BE2C (cell line): Measurements from ENCODE around the gene OVCA2.

Source experiments
- DNase-seq: peaks from one replicate; pipeline ENCODE4 v3.0.0-alpha.2; 2020
- H3K27me3 ChIP-seq: fragments of 250-450 bp; sonication (Bioruptor Pico); 2 replicates; pipeline ENCODE4 v1.5.1; 2020; ENCODE audit warnings: mild to moderate bottlenecking
- H3K36me3 ChIP-seq: fragments of 250-450 bp; sonication (Bioruptor Pico); 2 replicates; pipeline ENCODE4 v1.5.1; 2020; ENCODE audit warnings: mild to moderate bottlenecking
- H3K4me1 ChIP-seq: fragments of 250-450 bp; sonication (Bioruptor Pico); 2 replicates; pipeline ENCODE4 v1.5.1; 2020
- H3K4me3 ChIP-seq: 2 replicates; pipeline ENCODE4 v1.5.1; 2011; ENCODE audit warnings: low read depth, low read length
- H3K9me3 ChIP-seq: fragments of 250-450 bp; sonication (Bioruptor Pico); 2 replicates; pipeline ENCODE4 v1.5.1; 2020
- TF ChIP-seq, protein P1 (sequence below): IDR thresholded peaks from 2 replicates; pipeline ENCODE4 v1.5.1; 2012; ENCODE audit warnings: mild to moderate bottlenecking, low read depth, low read length

Gene OVCA2

DNA sequence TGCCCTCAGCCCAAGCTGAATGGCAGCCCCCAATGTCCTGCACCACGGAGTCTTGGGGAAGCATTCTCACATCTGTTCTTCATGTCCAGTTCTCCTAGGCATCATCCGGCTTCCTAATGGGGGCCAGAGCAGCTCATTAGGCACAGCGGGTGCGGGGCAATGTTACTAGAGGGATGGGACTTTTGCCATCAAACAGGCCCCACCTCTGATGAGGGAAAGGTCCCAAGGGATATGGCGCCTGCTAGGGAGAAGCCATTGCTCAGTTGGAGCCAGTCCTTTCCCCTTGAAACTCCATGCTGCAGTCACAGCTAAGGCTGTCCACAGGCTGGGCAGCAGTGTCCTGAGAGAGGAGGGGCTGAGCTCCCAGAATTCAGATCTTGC lies 13.6 kb upstream of the OVCA2 start:
- Histone ChIP-seq H3K9me3 (no peaks in the 10 kb centered on the region), H3K36me3 (no peaks in the 10 kb centered on the region), H3K4me3 (no peak overlapping the region), H3K4me1 (peaks cover 6% of the 10 kb centered on the region; the same call in 1 of the 2 replicates), H3K27me3 (peaks cover 23% of the 10 kb centered on the region)
- TF ChIP-seq, protein P1, sequence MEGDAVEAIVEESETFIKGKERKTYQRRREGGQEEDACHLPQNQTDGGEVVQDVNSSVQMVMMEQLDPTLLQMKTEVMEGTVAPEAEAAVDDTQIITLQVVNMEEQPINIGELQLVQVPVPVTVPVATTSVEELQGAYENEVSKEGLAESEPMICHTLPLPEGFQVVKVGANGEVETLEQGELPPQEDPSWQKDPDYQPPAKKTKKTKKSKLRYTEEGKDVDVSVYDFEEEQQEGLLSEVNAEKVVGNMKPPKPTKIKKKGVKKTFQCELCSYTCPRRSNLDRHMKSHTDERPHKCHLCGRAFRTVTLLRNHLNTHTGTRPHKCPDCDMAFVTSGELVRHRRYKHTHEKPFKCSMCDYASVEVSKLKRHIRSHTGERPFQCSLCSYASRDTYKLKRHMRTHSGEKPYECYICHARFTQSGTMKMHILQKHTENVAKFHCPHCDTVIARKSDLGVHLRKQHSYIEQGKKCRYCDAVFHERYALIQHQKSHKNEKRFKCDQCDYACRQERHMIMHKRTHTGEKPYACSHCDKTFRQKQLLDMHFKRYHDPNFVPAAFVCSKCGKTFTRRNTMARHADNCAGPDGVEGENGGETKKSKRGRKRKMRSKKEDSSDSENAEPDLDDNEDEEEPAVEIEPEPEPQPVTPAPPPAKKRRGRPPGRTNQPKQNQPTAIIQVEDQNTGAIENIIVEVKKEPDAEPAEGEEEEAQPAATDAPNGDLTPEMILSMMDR: no peak
- peak; percentile 45 for DNase-seq

DNA sequence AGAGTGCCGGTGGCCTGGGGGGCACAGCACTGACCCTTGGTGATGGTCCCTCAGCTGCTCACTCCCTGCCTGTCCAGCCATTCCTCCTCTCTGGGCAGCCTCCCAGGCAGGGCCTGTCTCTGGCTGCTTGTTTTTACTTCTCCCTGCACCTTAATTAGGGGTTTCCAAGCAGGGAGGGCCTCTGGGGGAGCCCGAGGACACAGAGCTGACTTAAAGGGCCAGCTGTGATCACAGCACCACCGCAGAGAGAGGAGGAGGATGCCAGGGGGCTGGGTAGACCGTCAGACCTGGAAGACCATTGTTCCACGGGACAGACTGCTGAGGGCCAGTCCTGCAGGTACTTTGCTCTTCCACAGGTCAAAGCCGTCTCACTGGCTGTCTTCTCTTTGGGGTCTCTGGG lies 13.1 kb upstream of the OVCA2 start:
- TF ChIP-seq, protein P1: no peak
- no peaks in the 10 kb centered on the region for H3K9me3 ChIP-seq
- peaks cover 22% of the 10 kb centered on the region for H3K27me3 ChIP-seq
- DNase-seq: no peak
- peaks cover 6% of the 10 kb centered on the region; the same call in 1 of the 2 replicates for H3K4me1 ChIP-seq
- no peak overlapping the region for H3K4me3 ChIP-seq
- no peaks in the 10 kb centered on the region for H3K36me3 ChIP-seq

GRCh38 chr17:2029911-2030778 lies 11.7 kb upstream of the OVCA2 start, which contains the start of gene DPH1:
Gene DPH1, plus strand, starts transcription at chr17:2030153. Its CDS starts 17 bp downstream, at chr17:2030170.
- peak; percentile 88 for DNase-seq
- Histone ChIP-seq H3K36me3 (no peaks in the 10 kb centered on the region), H3K27me3 (peaks cover 8% of the 10 kb centered on the region), H3K4me1 (peaks cover 6% of the 10 kb centered on the region; the same call in 1 of the 2 replicates), H3K9me3 (no peaks in the 10 kb centered on the region), H3K4me3 (peak within 1 kb of the TSS; percentile 81)
- TF ChIP-seq, protein P1: no peak

- H3K4me3 ChIP-seq: peak overlapping the region; percentile 81
- TF ChIP-seq, protein P1: peak; percentile 65
- H3K27me3 ChIP-seq: peaks cover 1% of the 10 kb centered on the region
- no peaks in the 10 kb centered on the region for H3K36me3 ChIP-seq
- no peaks in the 10 kb centered on the region for H3K9me3 ChIP-seq
- DNase-seq: peak; percentile 78
- peaks cover 6% of the 10 kb centered on the region; the same call in 1 of the 2 replicates for H3K4me1 ChIP-seq
Measured at GRCh38 chr17:2030779-2031163, 11.1 kb upstream of the OVCA2 start.

- TF ChIP-seq, protein P1: no peak
- Histone ChIP-seq H3K9me3 (no peaks in the 10 kb centered on the region), H3K4me1 (peaks cover 6% of the 10 kb centered on the region; the same call in 1 of the 2 replicates), H3K4me3 (no peak overlapping the region), H3K27me3 (no peaks in the 10 kb centered on the region), H3K36me3 (no peaks in the 10 kb centered on the region)
- DNase-seq: no peak
Measured at GRCh38 chr17:2033153-2033552, 8.7 kb upstream of the OVCA2 start.

DNA sequence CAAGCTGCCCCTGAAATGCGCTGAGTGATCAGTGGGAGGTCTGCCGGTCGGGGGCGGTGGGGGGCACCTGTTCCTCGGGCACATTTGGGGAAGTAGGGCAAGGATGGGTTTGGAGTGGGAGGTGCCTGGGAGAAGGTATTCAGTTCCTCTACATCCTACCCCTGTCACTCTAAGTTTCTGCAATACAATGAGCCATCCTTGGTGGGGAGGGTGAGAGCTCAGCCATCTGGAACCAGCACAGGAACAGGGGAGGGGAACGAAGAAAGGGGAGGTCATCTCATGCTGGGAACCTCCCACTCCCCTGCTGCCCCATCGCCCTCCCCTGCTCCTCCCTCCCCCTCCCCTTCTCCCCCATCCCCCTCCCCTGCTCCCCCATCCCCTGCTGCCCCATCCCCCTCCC lies 7.7 kb upstream of the OVCA2 start:
- no peaks in the 10 kb centered on the region; the same call in 1 of the 2 replicates for H3K4me1 ChIP-seq
- no peaks in the 10 kb centered on the region for H3K36me3 ChIP-seq
- no peaks in the 10 kb centered on the region for H3K27me3 ChIP-seq
- no peak overlapping the region for H3K4me3 ChIP-seq
- no peak for DNase-seq
- TF ChIP-seq, protein P1: no peak
- no peaks in the 10 kb centered on the region for H3K9me3 ChIP-seq
